Mammary epithelial cell (primary cell): ENCODE data around the gene OTUD4.

Source experiments
- EZH2 ChIP-seq: IDR thresholded peaks from 2 replicates; pipeline ENCODE4 v1.6.1; 2012; ENCODE audit warnings: low read length, inconsistent platforms, borderline replicate concordance
- TF ChIP-seq, protein P1 (sequence below), 2 donors: IDR thresholded peaks in 1 of 2; conservative IDR thresholded peaks in 1 of 2; 2 replicates each; pipeline ENCODE4 v1.5.1; 2011 to 2012; ENCODE audit warnings: inconsistent platforms in 2 of 2, low read length in 2 of 2, mild to moderate bottlenecking in 2 of 2, control low read depth in 1 of 2, low read depth in 1 of 2; ENCODE audit not compliant: insufficient read depth in 1 of 2; ENCODE audit errors: extremely low read depth in 1 of 2

DNA sequence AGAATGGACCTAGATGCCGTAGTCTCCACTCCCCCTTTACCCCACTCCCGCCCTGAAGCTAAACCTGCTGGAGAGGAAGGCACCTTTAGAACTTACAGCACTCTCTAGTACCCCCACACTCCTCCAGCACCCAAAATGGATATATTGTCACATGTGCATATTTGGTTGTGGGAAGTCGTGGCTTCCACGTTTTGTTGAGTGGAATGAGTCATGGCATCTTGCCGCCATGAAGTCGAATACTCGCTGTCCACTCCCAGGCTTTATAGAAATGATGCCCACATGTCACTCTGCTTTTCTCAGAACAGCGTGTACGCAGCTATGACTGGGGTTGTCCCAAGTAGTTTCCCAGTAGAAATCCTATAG lies 81.7 kb downstream of the OTUD4 start:
- TF ChIP-seq, protein P1, sequence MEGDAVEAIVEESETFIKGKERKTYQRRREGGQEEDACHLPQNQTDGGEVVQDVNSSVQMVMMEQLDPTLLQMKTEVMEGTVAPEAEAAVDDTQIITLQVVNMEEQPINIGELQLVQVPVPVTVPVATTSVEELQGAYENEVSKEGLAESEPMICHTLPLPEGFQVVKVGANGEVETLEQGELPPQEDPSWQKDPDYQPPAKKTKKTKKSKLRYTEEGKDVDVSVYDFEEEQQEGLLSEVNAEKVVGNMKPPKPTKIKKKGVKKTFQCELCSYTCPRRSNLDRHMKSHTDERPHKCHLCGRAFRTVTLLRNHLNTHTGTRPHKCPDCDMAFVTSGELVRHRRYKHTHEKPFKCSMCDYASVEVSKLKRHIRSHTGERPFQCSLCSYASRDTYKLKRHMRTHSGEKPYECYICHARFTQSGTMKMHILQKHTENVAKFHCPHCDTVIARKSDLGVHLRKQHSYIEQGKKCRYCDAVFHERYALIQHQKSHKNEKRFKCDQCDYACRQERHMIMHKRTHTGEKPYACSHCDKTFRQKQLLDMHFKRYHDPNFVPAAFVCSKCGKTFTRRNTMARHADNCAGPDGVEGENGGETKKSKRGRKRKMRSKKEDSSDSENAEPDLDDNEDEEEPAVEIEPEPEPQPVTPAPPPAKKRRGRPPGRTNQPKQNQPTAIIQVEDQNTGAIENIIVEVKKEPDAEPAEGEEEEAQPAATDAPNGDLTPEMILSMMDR (conservative IDR thresholded peaks at IDR 0.05 in 1 of 2, IDR thresholded peaks at IDR 0.05 in 1 of 2; ENCODE audit: extremely low read depth in 1 of 2, insufficient read depth in 1 of 2, low read depth in 1 of 2, low read length in 2 of 2) = no peak
- TF ChIP-seq EZH2 = no peak
